DMS 273 (cell line): Measurements from ENCODE around the gene NUAK2.
"Not testable (repeated sequence)": the region's sequence is repeated elsewhere in the genome, so short reads cannot be mapped to it uniquely, and the experiment has no call there.

Source experiments
- DNase-seq: peaks from one replicate; lab custom pipeline; 2025; ENCODE audit not compliant: unreplicated experiment; lab: John Stamatoyannopoulos, UW

The NUAK2 gene

GRCh38 chr1:205298191-205298994 is 23.2 kb downstream of the NUAK2 start:
- DNase-seq = peak; percentile 67

- DNase-seq = not testable (repeated sequence)
Observed at GRCh38 chr1:205297546-205298177, 23.9 kb downstream of the NUAK2 start.

GRCh38 chr1:205296154-205296553 is 25.4 kb downstream of the NUAK2 start:
- DNase-seq = no peak

- DNase-seq = no peak
Observed at GRCh38 chr1:205294934-205295333, 26.6 kb downstream of the NUAK2 start.

- no peak for DNase-seq
Observed at GRCh38 chr1:205294175-205294917, 27.2 kb downstream of the NUAK2 start.

GRCh38 chr1:205293350-205294074 is 28.0 kb downstream of the NUAK2 start:
- no peak for DNase-seq

GRCh38 chr1:205291596-205291995 is 29.9 kb downstream of the NUAK2 start:
- DNase-seq = no peak

GRCh38 chr1:205287767-205288559 is 33.6 kb downstream of the NUAK2 start:
- no peak for DNase-seq

GRCh38 chr1:205287076-205287475 is 34.5 kb downstream of the NUAK2 start:
- no peak for DNase-seq

GRCh38 chr1:205286335-205286950 is 35.1 kb downstream of the NUAK2 start:
- no peak for DNase-seq

- no peak for DNase-seq
Observed at GRCh38 chr1:205285381-205286101, 36.0 kb downstream of the NUAK2 start.

GRCh38 chr1:205284420-205285144 is 37.0 kb downstream of the NUAK2 start:
- peak; percentile 78 for DNase-seq

GRCh38 chr1:205283270-205284147 is 38.0 kb downstream of the NUAK2 start:
- DNase-seq = peak; percentile 37

- not testable (repeated sequence) for DNase-seq
Observed at GRCh38 chr1:205280666-205281395, 40.7 kb downstream of the NUAK2 start.

GRCh38 chr1:205279986-205280385 is 41.6 kb downstream of the NUAK2 start:
- DNase-seq = no peak

- no peak for DNase-seq
Observed at GRCh38 chr1:205276689-205277065, 44.9 kb downstream of the NUAK2 start.
